Prostate gland (tissue), 2 donors: ENCODE data around the gene PIGA. TPM values are rescaled to one million over a fixed set of nuclear protein-coding genes. Genes with fewer than 3 reads are reported as not detected.

Source experiments
- DNase-seq: peaks from one replicate; pipeline ENCODE4 v3.0.0-alpha.2; 2019; ENCODE audit warnings: low spot score
- H3K27ac ChIP-seq, 2 donors: fragments of 200-600 bp; sonication (generic); 2 replicates each; pipeline ENCODE4 v1.5.1; 2017 to 2019
- H3K27me3 ChIP-seq: fragments of 200-600 bp; sonication (generic); replicated peaks from 2 replicates; pipeline ENCODE4 v1.5.1; 2019; ENCODE audit not compliant: insufficient read depth
- H3K36me3 ChIP-seq, 2 donors: fragments of 200-600 bp; sonication (generic); 1 replicate in 1 of 2; 2 replicates in 1 of 2; pipeline versions ENCODE4 v1.5.1 to v1.8.1; 2017 to 2019
- H3K4me1 ChIP-seq: fragments of 200-600 bp; sonication (generic); replicated peaks from 2 replicates; pipeline ENCODE4 v1.5.1; 2019
- H3K4me3 ChIP-seq, 2 donors: fragments of 200-600 bp; sonication (generic); 2 replicates each; pipeline ENCODE4 v1.5.1; 2017 to 2019
- H3K9me3 ChIP-seq: fragments of 200-600 bp; sonication (generic); 2 replicates; pipeline ENCODE4 v1.5.1; 2017
- POLR2A ChIP-seq: fragments of 450-650 bp; IDR thresholded peaks from one replicate; pipeline ENCODE4 v1.6.1; 2016; ENCODE audit warnings: antibody characterized with exemption, mild to moderate bottlenecking
- POLR2AphosphoS5 ChIP-seq: sonication (generic); formaldehyde crosslinking; IDR thresholded peaks from one replicate; pipeline ENCODE4 v1.6.1; 2017; ENCODE audit warnings: antibody characterized with exemption
- WGBS: methylation state at CpG from one replicate; pipeline ENCODE4 v1.1.5; 2018; 5-methylcytosine and 5-hydroxymethylcytosine counted together
- intact Hi-C: fragments of 100-400 bp; cut with DNase I; formaldehyde crosslinking; loops from one replicate; pipeline ENCODE4 v1.14.2; 2022
- total RNA-seq, 2 donors: library from RNA; depleted of rRNA; stranded (reverse); fragments of >200 nt; gene quantifications; one replicate each; pipeline ENCODE4 v1.1.0, GENCODE V29; 2016
- TF ChIP-seq, protein P1 (sequence below), 4 experiments: fragments of 200-600 bp in 2 of 4; fragments of 450-650 bp in 2 of 4; sonication (generic) in 2 of 4; IDR thresholded peaks; 1 replicate in 3 of 4; 2 replicates in 1 of 4; pipeline ENCODE4 v1.5.1; 2016 to 2019; ENCODE audit warnings: antibody characterized with exemption in 4 of 4, mild to moderate bottlenecking in 2 of 4, moderate library complexity in 2 of 4

PIGA gene
- total RNA-seq, 2 donors from 2014 or later, result 6.6 to 7.0 TPM

DNA sequence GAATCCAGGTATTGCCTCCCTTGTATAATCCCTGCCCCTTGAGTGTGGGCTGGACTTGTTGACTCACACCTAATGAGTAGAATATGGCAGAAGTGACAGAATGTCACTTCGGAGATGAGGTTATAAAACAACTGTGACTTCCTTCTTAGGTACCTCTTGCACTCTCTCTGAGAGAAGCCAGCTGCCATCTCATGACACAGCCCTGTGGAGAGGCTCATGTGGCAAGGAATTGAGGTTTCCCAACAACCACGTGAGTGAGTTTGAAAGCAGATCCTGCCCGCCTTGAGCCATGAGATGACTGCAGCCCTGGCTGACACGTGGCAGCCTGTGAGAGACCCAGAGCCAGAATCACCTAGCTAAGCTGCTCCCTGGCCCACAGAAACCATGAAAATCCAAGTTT lies 33.4 kb downstream of the PIGA start:
- Histone ChIP-seq H3K9me3 (no peaks in the 10 kb centered on the region), H3K4me3 (no peak overlapping the region), H3K4me1 (no peaks in the 10 kb centered on the region), H3K27ac (no peak overlapping the region), H3K27me3 (no peaks in the 10 kb centered on the region), H3K36me3 (no peaks in the 10 kb centered on the region)
- intact Hi-C loops, result no loop called here
- WGBS, result 45% methylated on average over 4 of the region's 4 CpGs
- no peak for DNase-seq
- TF ChIP-seq POLR2AphosphoS5, result no peak
- TF ChIP-seq, protein P1, sequence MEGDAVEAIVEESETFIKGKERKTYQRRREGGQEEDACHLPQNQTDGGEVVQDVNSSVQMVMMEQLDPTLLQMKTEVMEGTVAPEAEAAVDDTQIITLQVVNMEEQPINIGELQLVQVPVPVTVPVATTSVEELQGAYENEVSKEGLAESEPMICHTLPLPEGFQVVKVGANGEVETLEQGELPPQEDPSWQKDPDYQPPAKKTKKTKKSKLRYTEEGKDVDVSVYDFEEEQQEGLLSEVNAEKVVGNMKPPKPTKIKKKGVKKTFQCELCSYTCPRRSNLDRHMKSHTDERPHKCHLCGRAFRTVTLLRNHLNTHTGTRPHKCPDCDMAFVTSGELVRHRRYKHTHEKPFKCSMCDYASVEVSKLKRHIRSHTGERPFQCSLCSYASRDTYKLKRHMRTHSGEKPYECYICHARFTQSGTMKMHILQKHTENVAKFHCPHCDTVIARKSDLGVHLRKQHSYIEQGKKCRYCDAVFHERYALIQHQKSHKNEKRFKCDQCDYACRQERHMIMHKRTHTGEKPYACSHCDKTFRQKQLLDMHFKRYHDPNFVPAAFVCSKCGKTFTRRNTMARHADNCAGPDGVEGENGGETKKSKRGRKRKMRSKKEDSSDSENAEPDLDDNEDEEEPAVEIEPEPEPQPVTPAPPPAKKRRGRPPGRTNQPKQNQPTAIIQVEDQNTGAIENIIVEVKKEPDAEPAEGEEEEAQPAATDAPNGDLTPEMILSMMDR (IDR thresholded peaks at IDR 0.05), result no peak
- TF ChIP-seq POLR2A, result no peak

DNA sequence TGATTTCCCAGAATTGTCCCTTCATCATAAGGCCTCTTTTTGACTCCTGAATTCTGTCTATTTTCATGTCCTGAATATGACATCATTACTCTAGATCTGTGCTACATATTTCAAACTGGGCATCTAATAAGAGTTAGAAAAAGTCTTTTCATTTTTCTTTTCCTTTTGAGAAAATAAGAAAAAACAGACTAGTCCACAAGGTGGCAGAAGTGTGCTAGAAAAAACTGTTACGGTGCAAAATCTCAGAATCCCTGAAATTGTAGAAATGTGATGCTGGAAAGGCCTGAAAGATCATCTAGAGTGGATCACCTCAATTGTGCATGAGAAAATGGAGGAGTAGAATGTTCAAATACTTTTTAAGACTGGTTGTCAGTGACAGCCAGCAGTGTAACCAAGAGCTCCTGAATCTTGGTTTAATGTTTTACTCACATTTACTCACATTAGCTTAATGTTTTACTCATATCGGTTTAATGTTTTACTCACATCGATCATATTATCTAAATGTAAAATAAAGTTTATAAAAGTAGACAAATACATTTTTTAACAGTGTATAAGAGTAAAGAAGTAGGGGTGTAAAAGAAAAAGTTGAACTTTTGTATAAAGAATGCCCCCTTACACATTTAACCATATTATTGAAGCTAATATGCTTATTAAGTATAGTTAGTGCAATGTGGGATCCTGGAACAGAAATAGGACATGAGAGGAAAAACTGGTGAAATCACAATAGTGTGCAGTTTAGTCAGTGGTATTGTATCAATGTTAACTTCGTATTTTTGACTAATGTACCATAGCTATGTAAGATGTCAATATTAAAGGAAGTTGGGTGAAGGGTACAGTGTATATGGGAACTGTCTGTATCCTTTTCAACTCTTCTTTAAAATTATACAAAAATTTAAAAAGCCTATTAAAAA lies 35.1 kb downstream of the PIGA start:
- no peak overlapping the region for H3K4me3 ChIP-seq
- no peaks in the 10 kb centered on the region for H3K36me3 ChIP-seq
- H3K27me3 ChIP-seq, result no peaks in the 10 kb centered on the region
- no peak for TF ChIP-seq POLR2A
- TF ChIP-seq, protein P1 (IDR thresholded peaks at IDR 0.05), result peak in 2 of 4 experiments; percentile 37 to 47
- no peak for TF ChIP-seq POLR2AphosphoS5
- no peaks in the 10 kb centered on the region for H3K4me1 ChIP-seq
- H3K9me3 ChIP-seq, result no peaks in the 10 kb centered on the region
- intact Hi-C loops, result no loop called here
- no peak for DNase-seq
- no peak overlapping the region for H3K27ac ChIP-seq
- WGBS, result 57% methylated on average over 4 of the region's 4 CpGs

DNA sequence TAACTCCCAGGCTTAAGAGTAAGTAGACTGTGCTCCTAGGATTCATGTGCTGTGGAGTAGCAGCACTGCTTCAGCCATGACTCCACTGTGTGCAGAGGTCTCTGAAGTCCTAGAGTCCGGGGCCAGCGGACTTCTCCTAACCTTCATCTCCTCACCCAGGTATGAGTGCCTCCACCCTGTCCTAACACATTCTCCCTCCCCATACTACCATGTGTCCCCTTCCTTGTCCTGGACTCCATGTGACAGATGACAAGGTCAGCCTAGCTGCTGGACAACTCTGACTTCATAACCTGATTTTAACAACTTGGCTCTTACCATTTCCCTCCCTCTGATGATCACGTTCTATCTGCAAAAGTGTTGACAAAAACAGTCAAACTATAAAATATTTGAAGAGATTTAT lies 36.5 kb downstream of the PIGA start:
- Histone ChIP-seq H3K4me3 (no peak overlapping the region), H3K27me3 (no peaks in the 10 kb centered on the region), H3K4me1 (no peaks in the 10 kb centered on the region), H3K27ac (no peak overlapping the region), H3K9me3 (no peaks in the 10 kb centered on the region), H3K36me3 (no peaks in the 10 kb centered on the region)
- no peak for DNase-seq
- TF ChIP-seq POLR2A (no peak), POLR2AphosphoS5 (no peak)
- TF ChIP-seq, protein P1 (IDR thresholded peaks at IDR 0.05), result no peak
- intact Hi-C loops, result no loop called here
- WGBS, result 78% methylated on average over 3 of the region's 3 CpGs

DNA sequence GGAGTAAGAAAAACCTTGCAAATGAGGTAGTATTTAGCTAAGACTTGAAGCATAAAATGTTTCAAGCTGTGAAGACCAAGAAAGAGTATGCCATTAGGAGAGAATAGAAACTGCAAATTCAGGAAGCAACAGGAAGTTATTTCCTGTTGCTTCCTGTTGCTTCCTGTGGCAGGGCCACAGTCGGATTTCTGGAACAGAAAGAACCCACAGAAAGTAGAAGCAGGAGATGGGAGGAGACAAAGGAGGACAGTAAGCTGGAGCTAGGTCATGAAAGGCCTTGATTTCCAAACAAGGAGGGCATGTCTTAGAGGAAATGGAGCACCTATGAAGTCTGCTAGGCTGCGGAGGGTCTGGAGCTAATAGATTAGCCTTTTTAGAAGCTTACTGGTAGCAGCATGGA lies 37.1 kb downstream of the PIGA start:
- 89% methylated on average over 2 of the region's 2 CpGs for WGBS
- no peaks in the 10 kb centered on the region for H3K9me3 ChIP-seq
- H3K4me1 ChIP-seq, result no peaks in the 10 kb centered on the region
- no peaks in the 10 kb centered on the region for H3K27me3 ChIP-seq
- H3K36me3 ChIP-seq, result no peaks in the 10 kb centered on the region
- intact Hi-C loops, result no loop called here
- H3K4me3 ChIP-seq, result no peak overlapping the region
- H3K27ac ChIP-seq, result no peak overlapping the region
- DNase-seq, result no peak
- TF ChIP-seq, protein P1 (IDR thresholded peaks at IDR 0.05), result no peak
- no peak for TF ChIP-seq POLR2A
- TF ChIP-seq POLR2AphosphoS5, result no peak

DNA sequence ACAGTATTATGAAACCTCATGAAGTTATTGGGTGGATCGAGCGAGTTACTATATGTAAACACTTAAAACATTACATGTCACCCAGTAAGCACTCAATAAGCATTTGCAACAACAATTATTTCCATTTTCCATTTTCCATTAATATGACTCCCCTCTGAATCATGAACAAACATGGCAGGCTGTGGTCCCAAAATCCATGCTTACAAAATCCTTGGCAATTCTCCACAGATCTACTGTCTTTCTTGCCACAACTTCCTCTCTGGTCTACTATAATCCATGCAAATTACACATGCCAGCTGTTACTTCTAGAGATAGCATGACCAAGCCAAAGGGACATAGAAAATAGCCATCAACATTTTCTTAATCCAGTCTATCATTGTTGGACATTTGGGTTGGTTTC lies 41.9 kb downstream of the PIGA start:
- intact Hi-C loops, result no loop called here
- no peak for TF ChIP-seq POLR2A
- TF ChIP-seq, protein P1 (IDR thresholded peaks at IDR 0.05), result no peak
- TF ChIP-seq POLR2AphosphoS5, result no peak
- WGBS, result 97% methylated on average over 2 of the region's 2 CpGs

More for the DNA sequence above, 41.9 kb downstream of the PIGA start:
- no peaks in the 10 kb centered on the region for H3K27me3 ChIP-seq
- no peak for DNase-seq
- H3K4me1 ChIP-seq, result no peaks in the 10 kb centered on the region
- H3K36me3 ChIP-seq, result no peaks in the 10 kb centered on the region
- no peak overlapping the region for H3K4me3 ChIP-seq
- no peak overlapping the region for H3K27ac ChIP-seq
- no peaks in the 10 kb centered on the region for H3K9me3 ChIP-seq
